ENCODE measurements around the gene MOB3A.

The MOB3A gene

DNA sequence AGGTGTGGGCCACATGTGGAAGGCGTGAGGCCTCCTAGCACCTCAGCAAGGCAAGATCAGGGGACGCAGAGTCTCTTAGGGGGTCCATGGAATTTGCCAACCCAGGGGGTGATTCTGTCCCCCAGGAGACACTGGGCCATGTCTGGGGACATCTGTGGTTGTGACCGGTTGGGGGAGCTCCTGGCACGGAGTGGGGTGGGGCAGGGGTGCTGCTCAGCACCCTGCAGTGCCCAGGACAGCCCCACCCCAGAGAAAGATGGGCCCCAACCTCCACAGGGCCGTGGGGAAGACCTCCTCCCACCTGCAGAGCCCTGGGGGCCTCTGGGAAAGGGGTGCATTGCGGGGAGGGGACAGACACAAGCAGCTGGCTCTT, 49.1 kb downstream of the MOB3A start:
- peaks cover 50% of the 10 kb centered on the region for H3K79me2 ChIP-seq (ENCODE audit: insufficient read depth, low read length)
- H3K4me2 ChIP-seq (ENCODE audit: insufficient read depth, low read length), result no peak overlapping the region
- H3K9ac ChIP-seq (ENCODE audit: low read depth, low read length), result no peak overlapping the region
- no peak overlapping the region for H3K4me3 ChIP-seq (ENCODE audit: low read depth in 1 of 2, low read length in 2 of 2)
- DNase-seq, result no peak
- no peak overlapping the region for H2AFZ ChIP-seq (ENCODE audit: low read depth, low read length)
- H3K9me3 ChIP-seq (ENCODE audit: insufficient read depth, low read length, severe bottlenecking), result no peaks in the 10 kb centered on the region
- H4K20me1 ChIP-seq (ENCODE audit: insufficient read depth, low read length), result peaks cover 71% of the 10 kb centered on the region
- peaks cover 58% of the 10 kb centered on the region for H3K4me1 ChIP-seq (ENCODE audit: insufficient read depth, low read length)
- no peaks in the 10 kb centered on the region for H3K27me3 ChIP-seq (ENCODE audit: insufficient read depth, low read length, poor library complexity)
- no peak for ATAC-seq (ENCODE audit: insufficient read depth, low read depth)
- no peak for TF ChIP-seq EZH2 (IDR thresholded peaks at IDR 0.05; ENCODE audit: borderline replicate concordance, low read depth, low read length, severe bottlenecking)
- TF ChIP-seq, protein P1, sequence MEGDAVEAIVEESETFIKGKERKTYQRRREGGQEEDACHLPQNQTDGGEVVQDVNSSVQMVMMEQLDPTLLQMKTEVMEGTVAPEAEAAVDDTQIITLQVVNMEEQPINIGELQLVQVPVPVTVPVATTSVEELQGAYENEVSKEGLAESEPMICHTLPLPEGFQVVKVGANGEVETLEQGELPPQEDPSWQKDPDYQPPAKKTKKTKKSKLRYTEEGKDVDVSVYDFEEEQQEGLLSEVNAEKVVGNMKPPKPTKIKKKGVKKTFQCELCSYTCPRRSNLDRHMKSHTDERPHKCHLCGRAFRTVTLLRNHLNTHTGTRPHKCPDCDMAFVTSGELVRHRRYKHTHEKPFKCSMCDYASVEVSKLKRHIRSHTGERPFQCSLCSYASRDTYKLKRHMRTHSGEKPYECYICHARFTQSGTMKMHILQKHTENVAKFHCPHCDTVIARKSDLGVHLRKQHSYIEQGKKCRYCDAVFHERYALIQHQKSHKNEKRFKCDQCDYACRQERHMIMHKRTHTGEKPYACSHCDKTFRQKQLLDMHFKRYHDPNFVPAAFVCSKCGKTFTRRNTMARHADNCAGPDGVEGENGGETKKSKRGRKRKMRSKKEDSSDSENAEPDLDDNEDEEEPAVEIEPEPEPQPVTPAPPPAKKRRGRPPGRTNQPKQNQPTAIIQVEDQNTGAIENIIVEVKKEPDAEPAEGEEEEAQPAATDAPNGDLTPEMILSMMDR (IDR thresholded peaks at IDR 0.05; ENCODE audit: borderline replicate concordance, extremely low read depth, low read length, poor library complexity, severe bottlenecking), result no peak
- H3K36me3 ChIP-seq (ENCODE audit: insufficient read depth, low read length), result peaks cover 61% of the 10 kb centered on the region
- H3K27ac ChIP-seq (ENCODE audit: low read length), result no peak overlapping the region

DNA sequence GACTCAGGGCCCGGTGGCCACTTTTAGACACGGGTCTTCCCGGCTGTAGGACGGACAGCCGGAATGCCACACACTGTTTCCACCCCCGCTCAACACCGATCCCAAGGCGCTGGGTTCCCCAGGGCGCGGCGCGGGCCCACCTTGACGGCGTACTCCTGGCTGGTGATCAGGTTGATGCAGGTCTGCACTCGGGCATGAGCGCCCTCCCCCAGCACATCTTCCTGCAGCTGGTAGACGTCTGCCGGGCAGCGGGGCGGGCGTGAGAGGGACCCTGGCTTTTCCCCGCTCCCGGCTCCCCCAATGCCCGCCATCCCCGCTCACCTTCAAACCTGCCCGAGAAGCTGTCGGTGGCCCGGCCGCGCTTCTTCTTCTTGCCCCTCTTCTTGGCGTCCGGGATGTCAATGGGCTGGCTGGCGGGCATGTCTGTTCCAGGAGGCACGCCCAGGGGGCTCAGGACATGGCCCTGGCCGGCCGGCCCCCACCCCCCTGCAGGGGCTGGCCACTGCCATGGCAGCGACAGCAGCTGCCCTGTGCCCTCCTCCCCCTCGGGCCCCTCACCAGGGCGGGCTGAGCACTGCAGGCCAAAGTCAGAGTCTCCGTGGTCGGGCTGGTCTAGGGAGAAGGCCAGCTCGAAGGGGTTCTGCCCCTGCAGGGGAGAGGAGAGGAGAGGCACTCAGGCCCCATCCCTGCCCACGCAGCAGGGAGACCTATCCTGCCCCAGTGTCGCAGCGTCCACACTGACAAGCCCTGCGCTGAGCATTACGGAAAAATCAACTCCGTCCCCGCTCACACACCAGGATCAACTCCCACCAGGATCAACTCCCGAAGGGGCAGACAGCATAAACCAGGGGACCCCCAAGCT, 49.8 kb downstream of the MOB3A start:
- no peak overlapping the region for H3K9ac ChIP-seq (ENCODE audit: low read depth, low read length)
- no peak overlapping the region for H2AFZ ChIP-seq (ENCODE audit: low read depth, low read length)
- DNase-seq (no peak), ATAC-seq (ENCODE audit: insufficient read depth, low read depth) (no peak)
- TF ChIP-seq EZH2 (IDR thresholded peaks at IDR 0.05; ENCODE audit: borderline replicate concordance, low read depth, low read length, severe bottlenecking), result no peak
- TF ChIP-seq, protein P1 (IDR thresholded peaks at IDR 0.05; ENCODE audit: borderline replicate concordance, extremely low read depth, low read length, poor library complexity, severe bottlenecking), result no peak
- no peak overlapping the region for H3K4me2 ChIP-seq (ENCODE audit: insufficient read depth, low read length)
- no peaks in the 10 kb centered on the region for H3K27me3 ChIP-seq (ENCODE audit: insufficient read depth, low read length, poor library complexity)
- peaks cover 66% of the 10 kb centered on the region for H3K36me3 ChIP-seq (ENCODE audit: insufficient read depth, low read length)
- H3K9me3 ChIP-seq (ENCODE audit: insufficient read depth, low read length, severe bottlenecking), result no peaks in the 10 kb centered on the region
- H4K20me1 ChIP-seq (ENCODE audit: insufficient read depth, low read length), result peaks cover 76% of the 10 kb centered on the region
- no peak overlapping the region for H3K4me3 ChIP-seq (ENCODE audit: low read depth in 1 of 2, low read length in 2 of 2)
- H3K4me1 ChIP-seq (ENCODE audit: insufficient read depth, low read length), result peaks cover 57% of the 10 kb centered on the region
- peaks cover 50% of the 10 kb centered on the region for H3K79me2 ChIP-seq (ENCODE audit: insufficient read depth, low read length)
- no peak overlapping the region for H3K27ac ChIP-seq (ENCODE audit: low read length)

DNA sequence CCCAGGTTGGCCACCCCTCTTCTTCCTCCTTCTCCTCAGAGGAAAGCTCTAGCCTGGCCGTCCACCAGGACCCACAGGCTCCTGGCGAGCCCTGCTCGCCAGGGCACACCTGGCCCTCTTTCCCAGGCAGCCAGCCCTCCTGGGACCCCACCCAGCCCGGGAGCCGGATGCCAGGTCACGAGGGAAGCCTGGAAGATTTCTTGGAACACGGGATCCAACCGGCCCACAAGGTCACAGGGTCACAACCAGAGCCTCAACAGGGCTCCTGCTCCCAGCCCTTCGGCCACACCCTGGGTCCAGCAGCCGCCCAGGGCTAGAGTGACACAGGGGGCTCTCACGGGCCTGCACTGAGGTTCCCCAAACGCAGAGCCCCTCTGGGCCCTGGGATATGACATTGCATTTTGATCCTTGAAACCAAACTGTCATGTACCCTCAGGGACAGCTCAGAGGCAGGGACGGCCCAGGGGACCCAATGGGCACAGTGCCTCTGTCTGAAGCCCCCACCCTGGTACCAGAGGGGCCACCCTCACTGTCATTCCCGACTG, 50.6 kb downstream of the MOB3A start:
- Histone ChIP-seq H3K79me2 (ENCODE audit: insufficient read depth, low read length) (peaks cover 48% of the 10 kb centered on the region), H3K4me2 (ENCODE audit: insufficient read depth, low read length) (no peak overlapping the region)

More for the DNA sequence above, 50.6 kb downstream of the MOB3A start:
- Histone ChIP-seq H3K9ac (ENCODE audit: low read depth, low read length) (no peak overlapping the region; the same call in 1 of the 2 replicates), H4K20me1 (ENCODE audit: insufficient read depth, low read length) (peaks cover 82% of the 10 kb centered on the region), H2AFZ (ENCODE audit: low read depth, low read length) (no peak overlapping the region), H3K4me1 (ENCODE audit: insufficient read depth, low read length) (peaks cover 58% of the 10 kb centered on the region), H3K27me3 (ENCODE audit: insufficient read depth, low read length, poor library complexity) (no peaks in the 10 kb centered on the region), H3K27ac (ENCODE audit: low read length) (no peak overlapping the region), H3K36me3 (ENCODE audit: insufficient read depth, low read length) (peaks cover 73% of the 10 kb centered on the region), H3K9me3 (ENCODE audit: insufficient read depth, low read length, severe bottlenecking) (no peaks in the 10 kb centered on the region), H3K4me3 (ENCODE audit: low read depth in 1 of 2, low read length in 2 of 2) (no peak overlapping the region)
- no peak for DNase-seq
- no peak for ATAC-seq (ENCODE audit: insufficient read depth, low read depth)
- TF ChIP-seq, protein P1 (IDR thresholded peaks at IDR 0.05; ENCODE audit: borderline replicate concordance, extremely low read depth, low read length, poor library complexity, severe bottlenecking), result no peak
- no peak for TF ChIP-seq EZH2 (IDR thresholded peaks at IDR 0.05; ENCODE audit: borderline replicate concordance, low read depth, low read length, severe bottlenecking)

Measured in DND-41 (cell line).